ENCODE results near the gene PLXNC1. TPM values are rescaled to one million over a fixed set of nuclear protein-coding genes. Genes with fewer than 3 reads are reported as not detected.
A peak's percentile ranks its signal among the peaks of the same experiment; 100 is the strongest.

PLXNC1 gene
- total and polyA plus RNA-seq, 2 donors (not counting 1 experiment from before 2014, with no cell fraction given), result 15.1 to 86.9 TPM

GRCh38 chr12:94289461-94290312 is 141.3 kb downstream of the PLXNC1 start:
- Histone ChIP-seq H3K36me3 (ENCODE audit: control insufficient read depth, insufficient read depth, low read length) (no peaks in the 10 kb centered on the region), H3K27me3 (ENCODE audit: control insufficient read depth, insufficient read depth, low read length) (no peaks in the 10 kb centered on the region), H3K4me3 (replicated peaks in 1 of 4; ENCODE audit: control extremely low read depth in 1 of 4, insufficient read depth in 1 of 4, low read depth in 3 of 4, low read length in 4 of 4) (peak overlapping the region in 1 of 4 experiments; percentile 5), H3K9ac (ENCODE audit: insufficient read depth, low read length) (no peak overlapping the region), H3K9me3 (ENCODE audit: control insufficient read depth, insufficient read depth, low read depth, low read length) (no peaks in the 10 kb centered on the region), H3K27ac (ENCODE audit: insufficient read depth, low read length) (no peak overlapping the region), H3K79me2 (ENCODE audit: control insufficient read depth, insufficient read depth, low read length) (no peaks in the 10 kb centered on the region), H3K4me1 (ENCODE audit: control insufficient read depth, extremely low read depth, insufficient read depth, low read length) (peaks cover 12% of the 10 kb centered on the region), H4K20me1 (ENCODE audit: control insufficient read depth, extremely low read depth, insufficient read depth, low read length) (no peaks in the 10 kb centered on the region), H2AFZ (ENCODE audit: low read length) (no peak overlapping the region), H3K4me2 (ENCODE audit: extremely low read depth, insufficient read depth, low read length) (peak overlapping the region; percentile 9)
- DNase-seq (ENCODE audit: low read depth in 2 of 2), result peak; percentile 78 to 82
- no peak for TF ChIP-seq CTCF (conservative IDR thresholded peaks at IDR 0.05 in 1 of 2, IDR thresholded peaks at IDR 0.05 in 1 of 2; ENCODE audit: low read depth in 1 of 2, low read length in 2 of 2)
- TF ChIP-seq EZH2 (IDR thresholded peaks at IDR 0.05; ENCODE audit: low read length, missing control alignments), result no peak

GRCh38 chr12:94290353-94290752 is 142.0 kb downstream of the PLXNC1 start:
- Histone ChIP-seq H3K9me3 (ENCODE audit: control insufficient read depth, insufficient read depth, low read depth, low read length) (no peaks in the 10 kb centered on the region), H4K20me1 (ENCODE audit: control insufficient read depth, extremely low read depth, insufficient read depth, low read length) (no peaks in the 10 kb centered on the region), H3K4me3 (replicated peaks in 1 of 4; ENCODE audit: control extremely low read depth in 1 of 4, insufficient read depth in 1 of 4, low read depth in 3 of 4, low read length in 4 of 4) (no peak overlapping the region), H3K27ac (ENCODE audit: insufficient read depth, low read length) (peak overlapping the region; percentile 9), H3K9ac (ENCODE audit: insufficient read depth, low read length) (no peak overlapping the region), H3K27me3 (ENCODE audit: control insufficient read depth, insufficient read depth, low read length) (no peaks in the 10 kb centered on the region), H2AFZ (ENCODE audit: low read length) (no peak overlapping the region), H3K79me2 (ENCODE audit: control insufficient read depth, insufficient read depth, low read length) (no peaks in the 10 kb centered on the region), H3K4me1 (ENCODE audit: control insufficient read depth, extremely low read depth, insufficient read depth, low read length) (peaks cover 12% of the 10 kb centered on the region), H3K36me3 (ENCODE audit: control insufficient read depth, insufficient read depth, low read length) (no peaks in the 10 kb centered on the region), H3K4me2 (ENCODE audit: extremely low read depth, insufficient read depth, low read length) (no peak overlapping the region)
- TF ChIP-seq CTCF (conservative IDR thresholded peaks at IDR 0.05 in 1 of 2, IDR thresholded peaks at IDR 0.05 in 1 of 2; ENCODE audit: low read depth in 1 of 2, low read length in 2 of 2) (no peak), EZH2 (IDR thresholded peaks at IDR 0.05; ENCODE audit: low read length, missing control alignments) (no peak)
- peak in 1 of 2 donors; percentile 19 for DNase-seq (ENCODE audit: low read depth in 2 of 2)

GRCh38 chr12:94297096-94297699 is 148.8 kb downstream of the PLXNC1 start:
- Histone ChIP-seq H3K36me3 (ENCODE audit: control insufficient read depth, insufficient read depth, low read length) (no peaks in the 10 kb centered on the region), H3K4me2 (ENCODE audit: extremely low read depth, insufficient read depth, low read length) (no peak overlapping the region), H3K4me1 (ENCODE audit: control insufficient read depth, extremely low read depth, insufficient read depth, low read length) (no peaks in the 10 kb centered on the region), H2AFZ (ENCODE audit: low read length) (no peak overlapping the region), H3K79me2 (ENCODE audit: control insufficient read depth, insufficient read depth, low read length) (no peaks in the 10 kb centered on the region), H3K4me3 (replicated peaks in 1 of 4; ENCODE audit: control extremely low read depth in 1 of 4, insufficient read depth in 1 of 4, low read depth in 3 of 4, low read length in 4 of 4) (no peak overlapping the region), H3K9ac (ENCODE audit: insufficient read depth, low read length) (no peak overlapping the region), H3K27ac (ENCODE audit: insufficient read depth, low read length) (no peak overlapping the region), H4K20me1 (ENCODE audit: control insufficient read depth, extremely low read depth, insufficient read depth, low read length) (no peaks in the 10 kb centered on the region), H3K9me3 (ENCODE audit: control insufficient read depth, insufficient read depth, low read depth, low read length) (no peaks in the 10 kb centered on the region), H3K27me3 (ENCODE audit: control insufficient read depth, insufficient read depth, low read length) (no peaks in the 10 kb centered on the region)
- no peak for DNase-seq (ENCODE audit: low read depth in 2 of 2)
- TF ChIP-seq CTCF (conservative IDR thresholded peaks at IDR 0.05 in 1 of 2, IDR thresholded peaks at IDR 0.05 in 1 of 2; ENCODE audit: low read depth in 1 of 2, low read length in 2 of 2), result no peak
- no peak for TF ChIP-seq EZH2 (IDR thresholded peaks at IDR 0.05; ENCODE audit: low read length, missing control alignments)

Data from fibroblast of lung (primary cell).